Measurements from ENCODE around the gene GRM4. TPM values are rescaled to one million over a fixed set of nuclear protein-coding genes. Genes with fewer than 3 reads are reported as not detected.

GRM4 gene
- total and polyA plus RNA-seq, 12 donors, result not detected

DNA sequence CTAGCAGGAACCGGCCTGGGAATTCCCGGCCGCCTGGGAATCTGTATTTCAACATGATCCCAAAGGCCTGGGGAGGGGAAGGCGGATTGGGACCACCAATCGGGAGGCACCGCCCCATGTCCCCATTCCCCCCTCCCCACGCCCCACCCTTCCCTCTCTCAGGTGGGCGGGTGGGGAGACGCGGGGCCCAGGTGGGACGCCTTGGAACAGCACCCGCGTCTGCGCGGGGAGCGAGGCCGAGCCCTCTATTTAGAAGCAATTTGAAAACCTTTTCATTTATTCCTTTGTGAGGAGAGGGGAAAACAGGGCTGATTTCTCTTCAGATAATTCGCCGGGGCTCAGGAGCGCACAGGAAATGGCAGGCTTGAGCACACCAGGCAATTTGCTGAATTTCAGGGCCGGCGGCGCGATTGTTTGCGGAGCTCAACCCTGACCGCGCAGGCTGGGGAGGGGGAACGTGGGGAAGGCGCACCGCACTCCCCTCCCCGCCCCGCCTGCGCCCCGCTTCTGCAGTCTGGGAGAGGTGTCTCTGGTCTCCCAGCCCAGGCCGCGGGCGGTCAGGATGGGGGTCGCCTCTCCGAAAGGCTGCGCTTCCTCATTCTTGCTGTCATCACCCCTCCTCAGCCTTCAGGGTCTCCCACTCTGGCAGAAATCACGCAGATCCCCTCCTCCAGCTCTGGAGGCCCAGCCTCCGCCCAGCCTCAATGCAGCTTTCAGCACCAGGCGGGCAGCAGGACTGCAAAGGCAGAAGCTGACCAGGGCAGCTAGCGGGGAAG lies 170.0 kb downstream of the GRM4 start:
- ATAC-seq (no peak), DNase-seq (no peak)
- Histone ChIP-seq H3K27ac (no peak overlapping the region), H3K36me3 (no peaks in the 10 kb centered on the region), H3K4me1 (no peaks in the 10 kb centered on the region), H3K9me3 (peaks cover 0 to 14% (median 0%) of the 10 kb centered on the region in 11 donors), H3K27me3 (peaks cover 0 to 72% (median 64%) of the 10 kb centered on the region in 7 donors), H3K4me3 (no peak overlapping the region)
- TF ChIP-seq, protein P1, sequence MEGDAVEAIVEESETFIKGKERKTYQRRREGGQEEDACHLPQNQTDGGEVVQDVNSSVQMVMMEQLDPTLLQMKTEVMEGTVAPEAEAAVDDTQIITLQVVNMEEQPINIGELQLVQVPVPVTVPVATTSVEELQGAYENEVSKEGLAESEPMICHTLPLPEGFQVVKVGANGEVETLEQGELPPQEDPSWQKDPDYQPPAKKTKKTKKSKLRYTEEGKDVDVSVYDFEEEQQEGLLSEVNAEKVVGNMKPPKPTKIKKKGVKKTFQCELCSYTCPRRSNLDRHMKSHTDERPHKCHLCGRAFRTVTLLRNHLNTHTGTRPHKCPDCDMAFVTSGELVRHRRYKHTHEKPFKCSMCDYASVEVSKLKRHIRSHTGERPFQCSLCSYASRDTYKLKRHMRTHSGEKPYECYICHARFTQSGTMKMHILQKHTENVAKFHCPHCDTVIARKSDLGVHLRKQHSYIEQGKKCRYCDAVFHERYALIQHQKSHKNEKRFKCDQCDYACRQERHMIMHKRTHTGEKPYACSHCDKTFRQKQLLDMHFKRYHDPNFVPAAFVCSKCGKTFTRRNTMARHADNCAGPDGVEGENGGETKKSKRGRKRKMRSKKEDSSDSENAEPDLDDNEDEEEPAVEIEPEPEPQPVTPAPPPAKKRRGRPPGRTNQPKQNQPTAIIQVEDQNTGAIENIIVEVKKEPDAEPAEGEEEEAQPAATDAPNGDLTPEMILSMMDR (IDR thresholded peaks at IDR 0.05), result no peak
- intact Hi-C loops (cut with DNase I), result no loop called here
- WGBS, 2 donors, result 5 to 8% methylated on average over 44 of the region's 44 CpGs

DNA sequence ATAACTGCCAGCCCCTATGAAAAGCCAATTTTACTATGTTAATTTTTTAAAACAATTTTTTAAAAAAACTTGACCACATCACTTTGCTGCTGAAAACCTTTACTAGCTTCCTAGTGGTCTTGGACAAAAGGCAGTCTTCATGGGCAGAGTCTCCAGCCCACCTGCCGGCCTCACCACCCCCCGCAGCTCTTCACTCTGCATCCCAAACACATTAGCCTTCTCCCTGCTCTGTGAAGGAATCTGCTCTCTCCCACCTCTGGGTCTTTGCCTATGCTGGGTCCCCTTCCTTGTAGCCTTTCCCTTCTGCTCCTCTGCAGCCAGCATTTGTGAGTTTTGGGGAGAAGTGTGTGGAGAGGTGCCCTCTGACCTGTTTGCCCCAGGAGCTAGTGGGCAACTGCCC lies 171.4 kb downstream of the GRM4 start:
- Histone ChIP-seq H3K27me3 (peaks cover 0 to 84% (median 71%) of the 10 kb centered on the region in 7 donors), H3K4me1 (no peaks in the 10 kb centered on the region), H3K4me3 (no peak overlapping the region), H3K36me3 (no peaks in the 10 kb centered on the region), H3K9me3 (peaks cover 0 to 14% (median 0%) of the 10 kb centered on the region in 11 donors), H3K27ac (no peak overlapping the region)
- TF ChIP-seq, protein P1 (IDR thresholded peaks at IDR 0.05), result no peak
- DNase-seq (no peak), ATAC-seq (no peak)
- 0 to 17% methylated on average over 2 of the region's 2 CpGs for WGBS, 2 donors
- intact Hi-C loops (cut with DNase I), result no loop called here

DNA sequence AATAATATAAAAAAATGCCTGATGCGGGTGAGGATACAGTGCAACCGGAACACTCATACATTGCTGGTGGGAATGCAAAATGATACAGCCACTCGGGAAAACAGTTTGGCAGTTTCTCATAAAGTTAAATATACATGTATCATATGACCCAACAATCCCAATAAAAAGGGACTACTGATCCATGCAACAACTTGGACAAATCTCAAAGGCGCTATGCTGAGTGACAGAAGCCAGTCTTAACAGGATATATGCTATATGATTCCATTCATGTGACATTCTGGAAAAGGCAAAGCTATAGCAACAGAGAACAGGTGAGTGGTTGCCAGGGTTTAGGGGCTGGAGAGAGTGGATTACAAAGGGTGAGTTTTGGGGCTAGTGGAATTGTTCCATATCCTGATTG lies 171.9 kb downstream of the GRM4 start:
- WGBS, 2 donors, result 70 to 79% methylated on average over 4 of the region's 4 CpGs
- TF ChIP-seq, protein P1 (IDR thresholded peaks at IDR 0.05), result no peak

GRCh38 chr6:33971580-33971979 lies 174.3 kb downstream of the GRM4 start:
- TF ChIP-seq, protein P1 (IDR thresholded peaks at IDR 0.05), result no peak
- Histone ChIP-seq H3K9me3 (peaks cover 0 to 14% (median 0%) of the 10 kb centered on the region in 11 donors), H3K4me1 (no peaks in the 10 kb centered on the region), H3K4me3 (no peak overlapping the region), H3K27me3 (peaks cover 0 to 97% (median 77%) of the 10 kb centered on the region in 7 donors), H3K27ac (no peak overlapping the region), H3K36me3 (no peaks in the 10 kb centered on the region)
- no peak for DNase-seq
- ATAC-seq, result no peak
- intact Hi-C loops (cut with DNase I), result no loop called here
- 66 to 73% methylated on average over 4 of the region's 4 CpGs for whole genome bisulfite sequencing, 2 donors

More for the DNA sequence above, 171.9 kb downstream of the GRM4 start:
- no peaks in the 10 kb centered on the region for H3K4me1 ChIP-seq
- no peaks in the 10 kb centered on the region for H3K36me3 ChIP-seq
- peaks cover 0 to 14% (median 0%) of the 10 kb centered on the region in 11 donors for H3K9me3 ChIP-seq
- intact Hi-C loops (cut with DNase I), result no loop called here
- H3K27ac ChIP-seq, result no peak overlapping the region
- DNase-seq, result no peak
- no peak overlapping the region for H3K4me3 ChIP-seq
- H3K27me3 ChIP-seq, result peaks cover 0 to 88% (median 76%) of the 10 kb centered on the region in 7 donors
- no peak for ATAC-seq

Small RNA genes lying within 50 kb of the gene (microRNA-seq; reads per million reads assigned to microRNA genes)
- 0 reads per million in 2 donors for gene MIR1275

Other genes starting within 250 kb of the GRM4 start
- gene HMGA1, start 90.8 kb upstream of the GRM4 start, total RNA-seq, result 10 to 100 TPM; 33.9 to 54.9 (median 41.3) TPM
- gene HMGA1, start 90.8 kb upstream of the GRM4 start, polyA plus RNA-seq, result 10 to 100 TPM; 14.2 to 41.0 TPM
- gene SMIM29, start 102.9 kb upstream of the GRM4 start, total RNA-seq, result 10 to 100 TPM; 16.0 to 29.1 (median 24.2) TPM
- 10 to 100 TPM; 51.5 to 78.2 TPM for gene SMIM29, start 102.9 kb upstream of the GRM4 start, polyA plus RNA-seq
- 10 to 100 TPM; 41.9 to 67.1 (median 59.0) TPM for gene NUDT3, start 246.6 kb upstream of the GRM4 start, total RNA-seq
- 10 to 100 TPM in 1 of 2 donors, 1 to 10 TPM in 1; 9.3 to 20.9 TPM for gene NUDT3, start 246.6 kb upstream of the GRM4 start, polyA plus RNA-seq

All from heart right ventricle (tissue), 16 donors.